Right ventricle myocardium inferior (tissue), 1 donor: ENCODE data around the gene PRODH2. TPM values are rescaled to one million over a fixed set of nuclear protein-coding genes. Genes with fewer than 3 reads are reported as not detected.
"Not testable (repeated sequence)": the region's sequence is repeated elsewhere in the genome, so short reads cannot be mapped to it uniquely, and the experiment has no call there.

Source experiments
- ATAC-seq: fragments of 200-7000 bp; cut with Tn5 transposase; one replicate; pipeline ENCODE4 v1.9.1; 2020; ENCODE audit warnings: mild to moderate bottlenecking, moderate library complexity
- DNase-seq: peaks from one replicate; pipeline ENCODE4 v3.0.0; 2021; ENCODE audit errors: missing footprints
- intact Hi-C: fragments of 100-400 bp; cut with DNase I; formaldehyde crosslinking; loops from one replicate; pipeline ENCODE4 v1.11.0; 2022
- total RNA-seq: library from RNA; stranded (reverse); fragmentation: NEBNext Ultra II Directional; extraction: Animal tissue kit (Norgen Biotek cat#: 25700); gene quantifications from one replicate; pipeline ENCODE4 v1.2.1, GENCODE V29; 2021
- donor health status: DM: no; HTN: yes; CAD: no; lungs with severe emphysema.

Gene PRODH2
- total RNA-seq, 1 donor from 2014 or later = not detected

GRCh38 chr19:35772362-35772761 lies 40.3 kb downstream of the PRODH2 start:
- ATAC-seq, DNase-seq, intact Hi-C loops: not testable (repeated sequence)

GRCh38 chr19:35768082-35768421 lies 44.6 kb downstream of the PRODH2 start:
- ATAC-seq = no peak
- DNase-seq = peak; percentile 48
- intact Hi-C loops = no loop called here

GRCh38 chr19:35767288-35768081 lies 45.2 kb downstream of the PRODH2 start:
- ATAC-seq (peak; percentile 40), DNase-seq (peak; percentile 58)
- intact Hi-C loops = no loop called here

GRCh38 chr19:35766571-35767104 lies 46.0 kb downstream of the PRODH2 start:
- ATAC-seq = no peak
- intact Hi-C loops = no loop called here

GRCh38 chr19:35764432-35765315 lies 48.0 kb downstream of the PRODH2 start:
- no peak for ATAC-seq

More at GRCh38 chr19:35766571-35767104, 46.0 kb downstream of the PRODH2 start:
- peak; percentile 46 for DNase-seq

GRCh38 chr19:35760711-35761349 lies 51.8 kb downstream of the PRODH2 start:
- intact Hi-C loops = no loop called here
- ATAC-seq (no peak), DNase-seq (no peak)

More at GRCh38 chr19:35764432-35765315, 48.0 kb downstream of the PRODH2 start:
- peak; percentile 63 for DNase-seq
- intact Hi-C loops = no loop called here

- DNase-seq (peak; percentile 49), ATAC-seq (no peak)
- intact Hi-C loops = no loop called here
Measured at GRCh38 chr19:35759697-35760096, 52.9 kb downstream of the PRODH2 start.

- intact Hi-C loops = loop anchor here (1.0 kb wide), 1 partner anchor 42 kb away; no protein-coding TSS in a partner anchor
- DNase-seq (peak; percentile 99), ATAC-seq (peak; percentile 79)
Measured at GRCh38 chr19:35757749-35758608, 54.7 kb downstream of the PRODH2 start, which contains the start of gene PROSER3. Gene PROSER3 (plus strand): TSS chr19:35758176. CDS start chr19:35758216, 40 bp downstream.

GRCh38 chr19:35757231-35757748 lies 55.4 kb downstream of the PRODH2 start:
- intact Hi-C loops = loop anchor here (1.0 kb wide), 1 partner anchor 41 kb away; no protein-coding TSS in a partner anchor
- peak; percentile 94 for DNase-seq
- ATAC-seq = peak; percentile 66

GRCh38 chr19:35756377-35757230 lies 56.0 kb downstream of the PRODH2 start, which contains the start of gene HSPB6:
Gene HSPB6 (minus strand): TSS chr19:35757029. CDS start chr19:35757008, 21 bp downstream.
- intact Hi-C loops = loop anchor here (1.0 kb wide), 1 partner anchor 40 kb away; no protein-coding TSS in a partner anchor
- ATAC-seq (peak; percentile 43), DNase-seq (peak; percentile 88)

- intact Hi-C loops = no loop called here
- ATAC-seq (peak; percentile 61), DNase-seq (peak; percentile 94)
Measured at GRCh38 chr19:35755550-35756376, 56.9 kb downstream of the PRODH2 start.

GRCh38 chr19:35755131-35755549 lies 57.5 kb downstream of the PRODH2 start:
- DNase-seq = no peak
- intact Hi-C loops = no loop called here
- peak; percentile 56 for ATAC-seq

GRCh38 chr19:35754370-35755130 lies 58.1 kb downstream of the PRODH2 start:
- intact Hi-C loops = no loop called here
- peak; percentile 20 for DNase-seq
- no peak for ATAC-seq

GRCh38 chr19:35753634-35754369 lies 58.8 kb downstream of the PRODH2 start:
- no peak for ATAC-seq
- peak; percentile 63 for DNase-seq
- intact Hi-C loops = no loop called here
